RWPE2 (cell line): Measurements from ENCODE around the gene EMC8.

Source experiments
- ATAC-seq: fragments of 200-7000 bp; cut with Tn5 transposase; 3 replicates; pipeline ENCODE4 v1.9.1; 2021; ENCODE audit warnings: low read depth
- DNase-seq: peaks from one replicate; pipeline ENCODE4 v3.0.0-alpha.2; 2020; ENCODE audit warnings: low spot score
- H3K27ac ChIP-seq: fragments of 450-650 bp; 2 replicates; pipeline ENCODE4 v1.5.1; 2017; ENCODE audit warnings: mild to moderate bottlenecking; ENCODE audit not compliant: poor library complexity, severe bottlenecking
- H3K27me3 ChIP-seq: fragments of 250-450 bp; sonication (Bioruptor Pico); 2 replicates; pipeline ENCODE4 v1.5.1; 2021; ENCODE audit warnings: mild to moderate bottlenecking, moderate library complexity; ENCODE audit not compliant: insufficient read depth, poor library complexity, severe bottlenecking
- H3K36me3 ChIP-seq: fragments of 250-450 bp; sonication (Bioruptor Pico); 2 replicates; pipeline ENCODE4 v1.5.1; 2020; ENCODE audit warnings: low read depth, mild to moderate bottlenecking, moderate library complexity
- H3K4me1 ChIP-seq: fragments of 250-450 bp; sonication (Bioruptor Pico); 2 replicates; pipeline ENCODE4 v1.5.1; 2021; ENCODE audit warnings: mild to moderate bottlenecking, moderate library complexity; ENCODE audit not compliant: insufficient read depth, poor library complexity, severe bottlenecking
- H3K4me3 ChIP-seq: fragments of 250-450 bp; sonication (Bioruptor Pico); 2 replicates; pipeline ENCODE4 v1.5.1; 2021; ENCODE audit warnings: mild to moderate bottlenecking, moderate library complexity; ENCODE audit not compliant: severe bottlenecking
- H3K9me3 ChIP-seq: fragments of 250-450 bp; sonication (Bioruptor Pico); 2 replicates; pipeline ENCODE4 v1.5.1; 2021; ENCODE audit warnings: mild to moderate bottlenecking, moderate library complexity; ENCODE audit not compliant: severe bottlenecking
- TF ChIP-seq, protein P1 (sequence below): fragments of 450-650 bp; IDR thresholded peaks from one replicate; pipeline ENCODE4 v1.5.1; 2017; ENCODE audit warnings: mild to moderate bottlenecking, moderate library complexity; ENCODE audit not compliant: poor library complexity, severe bottlenecking

EMC8 gene

DNA sequence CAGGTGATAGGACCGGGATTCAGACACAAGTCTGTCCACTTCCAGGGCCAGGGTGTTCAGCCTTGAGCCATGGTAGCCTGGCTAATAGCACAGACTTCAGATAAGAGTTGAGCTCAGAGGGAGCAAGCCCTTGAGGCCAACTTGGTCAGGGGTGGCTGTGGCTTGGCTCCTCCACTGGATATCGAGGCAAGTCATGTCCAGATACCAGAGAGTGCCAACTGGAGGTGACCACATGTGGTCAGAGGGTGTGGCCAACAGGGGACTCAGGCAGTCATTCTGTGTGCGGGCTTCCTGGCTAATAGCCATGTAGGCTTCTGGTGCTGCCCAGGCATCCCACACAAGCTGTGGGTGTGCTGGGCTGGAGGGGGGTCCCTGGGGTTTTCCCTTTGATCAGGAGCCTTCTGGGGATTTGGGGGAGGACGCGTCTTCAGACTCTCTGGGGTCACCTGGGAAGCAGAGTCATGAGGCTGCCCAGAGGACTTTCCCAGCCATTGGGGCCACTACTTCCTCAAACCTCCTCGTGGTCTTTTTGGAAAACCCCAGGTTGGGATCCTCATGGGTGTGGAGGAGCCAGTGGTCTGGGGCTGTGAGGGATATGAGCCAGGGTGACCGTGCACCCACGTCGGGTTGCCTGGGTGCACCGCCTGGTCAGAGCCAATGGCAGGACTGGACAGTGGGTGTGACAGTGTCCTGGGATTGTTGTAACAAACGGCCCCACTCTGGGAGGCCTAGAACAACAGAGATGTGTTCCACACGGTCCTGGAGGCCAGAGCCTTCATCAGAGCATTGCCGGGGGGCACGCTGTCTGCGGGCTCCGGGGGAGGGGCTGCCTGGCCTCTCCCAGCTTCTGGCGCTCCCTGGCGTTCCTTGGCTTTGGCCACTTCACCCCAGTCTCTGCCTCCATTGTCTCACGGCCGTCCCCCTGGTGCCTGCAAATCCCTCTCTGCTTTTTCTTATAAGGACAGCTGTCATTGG, 25.1 kb upstream of the EMC8 start:
- H3K27me3 ChIP-seq, result peaks cover 32% of the 10 kb centered on the region
- H3K4me3 ChIP-seq, result no peak overlapping the region
- no peaks in the 10 kb centered on the region for H3K9me3 ChIP-seq
- DNase-seq (no peak), ATAC-seq (no peak)
- H3K36me3 ChIP-seq, result no peaks in the 10 kb centered on the region
- H3K27ac ChIP-seq, result no peak overlapping the region
- TF ChIP-seq, protein P1, sequence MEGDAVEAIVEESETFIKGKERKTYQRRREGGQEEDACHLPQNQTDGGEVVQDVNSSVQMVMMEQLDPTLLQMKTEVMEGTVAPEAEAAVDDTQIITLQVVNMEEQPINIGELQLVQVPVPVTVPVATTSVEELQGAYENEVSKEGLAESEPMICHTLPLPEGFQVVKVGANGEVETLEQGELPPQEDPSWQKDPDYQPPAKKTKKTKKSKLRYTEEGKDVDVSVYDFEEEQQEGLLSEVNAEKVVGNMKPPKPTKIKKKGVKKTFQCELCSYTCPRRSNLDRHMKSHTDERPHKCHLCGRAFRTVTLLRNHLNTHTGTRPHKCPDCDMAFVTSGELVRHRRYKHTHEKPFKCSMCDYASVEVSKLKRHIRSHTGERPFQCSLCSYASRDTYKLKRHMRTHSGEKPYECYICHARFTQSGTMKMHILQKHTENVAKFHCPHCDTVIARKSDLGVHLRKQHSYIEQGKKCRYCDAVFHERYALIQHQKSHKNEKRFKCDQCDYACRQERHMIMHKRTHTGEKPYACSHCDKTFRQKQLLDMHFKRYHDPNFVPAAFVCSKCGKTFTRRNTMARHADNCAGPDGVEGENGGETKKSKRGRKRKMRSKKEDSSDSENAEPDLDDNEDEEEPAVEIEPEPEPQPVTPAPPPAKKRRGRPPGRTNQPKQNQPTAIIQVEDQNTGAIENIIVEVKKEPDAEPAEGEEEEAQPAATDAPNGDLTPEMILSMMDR, result no peak
- H3K4me1 ChIP-seq, result no peaks in the 10 kb centered on the region

DNA sequence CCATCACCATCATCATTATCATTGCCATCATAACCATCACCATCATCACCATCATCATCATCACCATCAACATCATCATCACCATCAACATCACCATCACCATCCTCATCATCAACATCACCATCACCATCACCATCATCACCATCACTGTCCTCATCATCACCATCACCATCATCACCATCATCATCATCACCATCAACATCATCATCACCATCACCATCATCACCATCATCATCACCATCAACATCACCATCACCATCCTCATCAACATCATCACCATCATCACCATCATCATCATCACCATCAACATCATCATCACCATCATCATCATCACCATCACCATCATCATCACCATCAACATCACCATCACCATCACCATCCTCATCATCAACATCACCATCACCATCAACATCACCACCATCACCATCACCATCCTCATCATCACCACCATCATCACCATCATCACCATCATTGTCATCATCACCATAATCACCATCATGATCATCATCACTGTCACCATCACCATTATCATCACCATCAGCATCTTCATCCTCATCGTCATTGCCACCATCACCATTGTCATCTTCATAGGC, 24.1 kb upstream of the EMC8 start:
- Histone ChIP-seq H3K4me3 (no peak overlapping the region), H3K4me1 (no peaks in the 10 kb centered on the region), H3K9me3 (no peaks in the 10 kb centered on the region), H3K27me3 (peaks cover 35% of the 10 kb centered on the region), H3K36me3 (no peaks in the 10 kb centered on the region), H3K27ac (no peak overlapping the region)
- TF ChIP-seq, protein P1, result no peak
- DNase-seq (no peak), ATAC-seq (no peak)

DNA sequence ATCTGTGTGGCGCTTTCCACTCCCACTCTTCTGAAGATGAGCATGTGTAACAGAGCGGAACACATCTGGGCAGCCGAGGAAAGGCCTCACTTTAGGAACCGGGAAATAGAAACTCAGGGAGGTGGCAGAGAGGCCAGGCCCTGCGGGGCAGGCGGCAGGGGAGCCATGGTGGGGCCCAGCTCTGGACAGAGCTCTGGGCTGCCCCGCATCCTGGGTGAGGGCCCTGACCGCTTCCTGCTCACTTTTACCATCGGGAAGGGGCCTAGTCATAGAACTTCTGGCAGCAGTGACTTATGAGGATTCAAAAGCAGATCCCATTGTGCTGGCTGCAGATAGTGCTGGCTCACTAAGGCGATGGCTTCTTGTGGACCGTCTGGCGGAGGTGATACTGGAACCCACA, 22.8 kb upstream of the EMC8 start:
- H3K4me1 ChIP-seq, result no peaks in the 10 kb centered on the region
- TF ChIP-seq, protein P1, result no peak
- no peak overlapping the region for H3K27ac ChIP-seq
- H3K9me3 ChIP-seq, result no peaks in the 10 kb centered on the region
- H3K27me3 ChIP-seq, result peaks cover 35% of the 10 kb centered on the region
- ATAC-seq, result no peak
- no peak overlapping the region for H3K4me3 ChIP-seq
- DNase-seq, result no peak
- H3K36me3 ChIP-seq, result no peaks in the 10 kb centered on the region

DNA sequence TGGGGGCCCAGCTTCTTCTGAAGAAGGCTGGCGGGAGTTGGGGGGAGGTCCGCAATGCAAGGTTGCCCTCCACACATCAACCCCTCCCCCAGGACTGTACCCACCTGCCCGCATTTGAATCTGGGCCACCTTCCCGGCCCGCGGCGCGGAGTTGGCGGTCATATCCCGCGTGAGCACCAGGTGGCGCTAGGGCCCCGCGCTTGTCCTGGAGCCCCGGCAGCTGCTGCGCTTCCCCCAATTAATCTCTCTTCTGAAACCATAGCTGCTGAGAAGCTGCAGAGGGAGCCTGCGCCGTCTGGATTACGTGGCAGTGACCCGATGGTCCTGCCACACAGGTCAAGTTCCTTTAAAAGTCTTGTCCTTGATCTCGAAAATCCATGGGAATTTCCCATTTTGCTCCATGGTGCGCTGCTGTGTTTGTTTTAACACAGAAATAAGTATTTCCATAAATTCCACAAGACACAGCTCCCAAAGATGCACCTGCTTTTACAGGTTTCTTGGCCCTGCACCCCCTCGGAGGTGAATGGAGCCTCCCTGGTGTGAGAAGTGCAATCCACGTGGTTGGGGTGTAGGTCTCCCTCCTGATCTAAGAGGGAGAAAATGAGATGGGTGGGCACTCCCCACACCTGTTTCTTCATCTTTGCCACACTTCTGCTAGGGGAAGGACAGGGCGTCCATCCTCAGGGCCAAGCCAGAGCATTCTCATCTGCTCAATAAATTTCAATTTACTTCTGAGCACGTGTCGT, 22.2 kb upstream of the EMC8 start:
- peak; percentile 82 for ATAC-seq
- no peaks in the 10 kb centered on the region for H3K9me3 ChIP-seq
- peaks cover 30% of the 10 kb centered on the region for H3K27me3 ChIP-seq
- H3K4me1 ChIP-seq, result no peaks in the 10 kb centered on the region
- H3K36me3 ChIP-seq, result no peaks in the 10 kb centered on the region
- no peak for DNase-seq
- TF ChIP-seq, protein P1, result peak; percentile 98
- no peak overlapping the region for H3K27ac ChIP-seq
- no peak overlapping the region for H3K4me3 ChIP-seq
